SK-N-SH (cell line): ENCODE results near the gene DOCK4.

ENCODE experiments used
- CHD2 ChIP-seq: fragments of 150-350 bp; IDR thresholded peaks from 2 replicates; pipeline ENCODE4 v1.6.1; 2018; ENCODE audit warnings: low read length; ENCODE audit not compliant: partially characterized antibody
- FOSL2 ChIP-seq: IDR thresholded peaks from 2 replicates; pipeline ENCODE4 v1.4.0; 2012; ENCODE audit warnings: low read depth, mild to moderate bottlenecking, moderate library complexity, borderline replicate concordance
- GABPA ChIP-seq: IDR thresholded peaks from 2 replicates; pipeline ENCODE4 v1.4.0; 2012; ENCODE audit warnings: low read depth, mild to moderate bottlenecking
- JUND ChIP-seq: IDR thresholded peaks from 2 replicates; pipeline ENCODE4 v1.4.0; 2012
- RAD21 ChIP-seq: IDR thresholded peaks from 2 replicates; pipeline ENCODE4 v1.6.1; 2012; ENCODE audit warnings: mild to moderate bottlenecking, low read length
- RCOR1 ChIP-seq: fragments of 150-350 bp; IDR thresholded peaks from 2 replicates; pipeline ENCODE4 v1.6.1; 2017; ENCODE audit warnings: antibody characterized with exemption, low read length
- RXRA ChIP-seq: IDR thresholded peaks from 2 replicates; pipeline ENCODE4 v1.4.0; 2012; ENCODE audit warnings: low read depth, mild to moderate bottlenecking, borderline replicate concordance
- SMC3 ChIP-seq: IDR thresholded peaks from 2 replicates; pipeline ENCODE4 v1.6.1; 2012; ENCODE audit warnings: low read depth, low read length, improper control_type of control experiment
- TAF1 ChIP-seq: IDR thresholded peaks from 2 replicates; pipeline ENCODE4 v1.6.1; 2012; ENCODE audit warnings: low read depth, mild to moderate bottlenecking, low read length, moderate library complexity, borderline replicate concordance
- TF ChIP-seq, protein P1 (sequence below): fragments of 200-600 bp; sonication (generic); IDR thresholded peaks from 2 replicates; pipeline ENCODE4 v1.6.1; 2017; ENCODE audit warnings: antibody characterized with exemption, mild to moderate bottlenecking, moderate library complexity
- TF ChIP-seq, protein P2 (sequence below): IDR thresholded peaks from 2 replicates; pipeline ENCODE4 v1.6.1; 2012; ENCODE audit warnings: mild to moderate bottlenecking, low read depth, low read length, moderate library complexity

DNA sequence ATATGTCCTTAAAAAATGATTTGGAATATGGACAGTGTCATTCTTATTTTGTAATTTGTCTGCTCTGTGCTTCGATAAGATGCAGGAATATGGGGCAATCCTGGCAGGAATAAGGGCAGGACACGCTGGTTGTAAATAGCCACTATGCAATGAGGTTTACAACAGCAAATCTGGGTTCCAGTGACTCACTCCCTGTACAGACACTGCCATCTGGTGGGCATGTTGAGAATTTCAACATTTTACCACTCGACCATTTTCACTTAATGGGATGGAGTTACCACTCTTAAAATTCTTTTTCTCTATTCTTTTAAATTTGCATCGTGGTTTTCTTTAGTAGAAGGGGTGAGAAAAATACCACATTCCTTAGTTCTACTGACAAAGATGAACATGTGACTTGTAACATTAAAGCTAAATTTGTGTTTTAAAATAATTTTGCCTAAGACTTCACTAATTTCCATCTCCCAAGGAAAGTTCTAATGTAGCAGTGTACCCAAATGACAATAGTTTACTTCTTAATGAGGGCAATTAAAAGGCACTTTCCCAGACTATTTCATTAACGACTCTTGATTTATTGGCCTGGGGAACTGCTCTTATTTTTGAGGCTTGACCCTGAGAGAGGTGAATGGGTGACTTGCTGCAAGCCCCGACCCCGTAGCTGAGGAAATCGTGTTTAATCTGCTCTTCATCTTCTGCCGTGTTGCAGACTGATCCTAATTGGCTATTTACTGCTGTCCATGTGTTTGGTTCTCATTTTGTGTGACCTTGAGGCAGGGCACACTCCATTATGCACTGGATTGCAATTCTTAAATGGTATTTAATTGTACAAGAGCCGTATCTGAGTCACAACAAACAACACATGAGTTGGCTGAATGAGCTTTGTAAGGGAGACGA, 470.3 kb downstream of the DOCK4 start:
- TF ChIP-seq, protein P1, sequence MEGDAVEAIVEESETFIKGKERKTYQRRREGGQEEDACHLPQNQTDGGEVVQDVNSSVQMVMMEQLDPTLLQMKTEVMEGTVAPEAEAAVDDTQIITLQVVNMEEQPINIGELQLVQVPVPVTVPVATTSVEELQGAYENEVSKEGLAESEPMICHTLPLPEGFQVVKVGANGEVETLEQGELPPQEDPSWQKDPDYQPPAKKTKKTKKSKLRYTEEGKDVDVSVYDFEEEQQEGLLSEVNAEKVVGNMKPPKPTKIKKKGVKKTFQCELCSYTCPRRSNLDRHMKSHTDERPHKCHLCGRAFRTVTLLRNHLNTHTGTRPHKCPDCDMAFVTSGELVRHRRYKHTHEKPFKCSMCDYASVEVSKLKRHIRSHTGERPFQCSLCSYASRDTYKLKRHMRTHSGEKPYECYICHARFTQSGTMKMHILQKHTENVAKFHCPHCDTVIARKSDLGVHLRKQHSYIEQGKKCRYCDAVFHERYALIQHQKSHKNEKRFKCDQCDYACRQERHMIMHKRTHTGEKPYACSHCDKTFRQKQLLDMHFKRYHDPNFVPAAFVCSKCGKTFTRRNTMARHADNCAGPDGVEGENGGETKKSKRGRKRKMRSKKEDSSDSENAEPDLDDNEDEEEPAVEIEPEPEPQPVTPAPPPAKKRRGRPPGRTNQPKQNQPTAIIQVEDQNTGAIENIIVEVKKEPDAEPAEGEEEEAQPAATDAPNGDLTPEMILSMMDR, result peak; percentile 98
- TF ChIP-seq GABPA (no peak), JUND (peak; percentile 20; the same call in 1 of the 2 replicates), RAD21 (peak; percentile 100), SMC3 (peak; percentile 96), TAF1 (no peak), CHD2 (peak; percentile 18), RCOR1 (peak; percentile 42; the same call in 1 of the 2 replicates), FOSL2 (peak; percentile 59; the same call in 1 of the 2 replicates), RXRA (no peak)
- TF ChIP-seq, protein P2, sequence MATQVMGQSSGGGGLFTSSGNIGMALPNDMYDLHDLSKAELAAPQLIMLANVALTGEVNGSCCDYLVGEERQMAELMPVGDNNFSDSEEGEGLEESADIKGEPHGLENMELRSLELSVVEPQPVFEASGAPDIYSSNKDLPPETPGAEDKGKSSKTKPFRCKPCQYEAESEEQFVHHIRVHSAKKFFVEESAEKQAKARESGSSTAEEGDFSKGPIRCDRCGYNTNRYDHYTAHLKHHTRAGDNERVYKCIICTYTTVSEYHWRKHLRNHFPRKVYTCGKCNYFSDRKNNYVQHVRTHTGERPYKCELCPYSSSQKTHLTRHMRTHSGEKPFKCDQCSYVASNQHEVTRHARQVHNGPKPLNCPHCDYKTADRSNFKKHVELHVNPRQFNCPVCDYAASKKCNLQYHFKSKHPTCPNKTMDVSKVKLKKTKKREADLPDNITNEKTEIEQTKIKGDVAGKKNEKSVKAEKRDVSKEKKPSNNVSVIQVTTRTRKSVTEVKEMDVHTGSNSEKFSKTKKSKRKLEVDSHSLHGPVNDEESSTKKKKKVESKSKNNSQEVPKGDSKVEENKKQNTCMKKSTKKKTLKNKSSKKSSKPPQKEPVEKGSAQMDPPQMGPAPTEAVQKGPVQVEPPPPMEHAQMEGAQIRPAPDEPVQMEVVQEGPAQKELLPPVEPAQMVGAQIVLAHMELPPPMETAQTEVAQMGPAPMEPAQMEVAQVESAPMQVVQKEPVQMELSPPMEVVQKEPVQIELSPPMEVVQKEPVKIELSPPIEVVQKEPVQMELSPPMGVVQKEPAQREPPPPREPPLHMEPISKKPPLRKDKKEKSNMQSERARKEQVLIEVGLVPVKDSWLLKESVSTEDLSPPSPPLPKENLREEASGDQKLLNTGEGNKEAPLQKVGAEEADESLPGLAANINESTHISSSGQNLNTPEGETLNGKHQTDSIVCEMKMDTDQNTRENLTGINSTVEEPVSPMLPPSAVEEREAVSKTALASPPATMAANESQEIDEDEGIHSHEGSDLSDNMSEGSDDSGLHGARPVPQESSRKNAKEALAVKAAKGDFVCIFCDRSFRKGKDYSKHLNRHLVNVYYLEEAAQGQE, result no peak
